Mammary microvascular endothelial cell (primary cell): Measurements from ENCODE around the gene FOXO3. TPM values are rescaled to one million over a fixed set of nuclear protein-coding genes. Genes with fewer than 3 reads are reported as not detected.

Source experiments
- total RNA-seq: library from RNA; depleted of rRNA; stranded (reverse); fragments of >200 nt; gene quantifications from 2 replicates; pipeline ENCODE4 v1.2.3, GENCODE V29; 2015

Gene FOXO3
- 8.9 and 11.2 TPM in 2 replicates for total RNA-seq

GRCh38 chr6:108560463-108561308, at the start of gene FOXO3:
FOXO3 (plus strand) TSS chr6:108560917; CDS start chr6:108561209, 292 bp downstream.

